DMS 273 (cell line): ENCODE data around the gene EGLN3.
"Not testable (repeated sequence)": the region's sequence is repeated elsewhere in the genome, so short reads cannot be mapped to it uniquely, and the experiment has no call there.

Experiments used
- DNase-seq: peaks from one replicate; lab custom pipeline; 2025; ENCODE audit not compliant: unreplicated experiment; lab: John Stamatoyannopoulos, UW

The EGLN3 gene

GRCh38 chr14:33962466-33962865 is 11.6 kb upstream of the EGLN3 start:
- not testable (repeated sequence) for DNase-seq

- no peak for DNase-seq
These were observed 11.1 kb upstream of the EGLN3 start for GRCh38 chr14:33962016-33962415.

GRCh38 chr14:33959692-33960151 is 8.8 kb upstream of the EGLN3 start:
- DNase-seq = peak; percentile 16

- DNase-seq = no peak
These were observed 7.8 kb upstream of the EGLN3 start for GRCh38 chr14:33958605-33959226.

GRCh38 chr14:33957993-33958392 is 7.1 kb upstream of the EGLN3 start:
- DNase-seq = no peak

GRCh38 chr14:33957299-33957698 is 6.4 kb upstream of the EGLN3 start:
- no peak for DNase-seq

GRCh38 chr14:33956640-33957039 is 5.8 kb upstream of the EGLN3 start:
- DNase-seq = no peak

- peak; percentile 19 for DNase-seq
These were observed 3.2 kb upstream of the EGLN3 start for GRCh38 chr14:33954016-33954598.

GRCh38 chr14:33952541-33952940 is 1.7 kb upstream of the EGLN3 start:
- DNase-seq = no peak

GRCh38 chr14:33951183-33951840 is 438 bp upstream of the EGLN3 start:
- DNase-seq = peak; percentile 30

GRCh38 chr14:33949411-33949893 is 1.4 kb downstream of the EGLN3 start:
- DNase-seq = peak; percentile 42

- DNase-seq = peak; percentile 40
These were observed 1.9 kb downstream of the EGLN3 start for GRCh38 chr14:33948869-33949408.

GRCh38 chr14:33948145-33948868 is 2.6 kb downstream of the EGLN3 start:
- DNase-seq = no peak

- no peak for DNase-seq
These were observed 4.0 kb downstream of the EGLN3 start for GRCh38 chr14:33946679-33947476.

- DNase-seq = no peak
These were observed 5.4 kb downstream of the EGLN3 start for GRCh38 chr14:33945210-33946088.

- peak; percentile 82 for DNase-seq
These were observed 7.6 kb downstream of the EGLN3 start for GRCh38 chr14:33943096-33943883.

- DNase-seq = no peak
These were observed 9.2 kb downstream of the EGLN3 start for GRCh38 chr14:33941718-33942117.

GRCh38 chr14:33940561-33941011 is 10.3 kb downstream of the EGLN3 start:
- no peak for DNase-seq
